Neutrophil (primary cell): ENCODE measurements around the gene CNTN2.

Source experiments
- H3K27ac ChIP-seq: fragments of 200-600 bp; sonication (generic); 2 replicates; pipeline ENCODE4 v1.5.1; 2016; ENCODE audit warnings: mild to moderate bottlenecking, moderate library complexity
- H3K27me3 ChIP-seq: fragments of 200-600 bp; sonication (generic); 2 replicates; pipeline ENCODE4 v1.6.0; 2016; ENCODE audit warnings: mild to moderate bottlenecking
- H3K36me3 ChIP-seq: fragments of 200-600 bp; sonication (generic); 2 replicates; pipeline ENCODE4 v1.5.1; 2017
- H3K4me1 ChIP-seq, 2 experiments: fragments of 200-600 bp in 1 of 2; sonication (generic) in 1 of 2; 1 replicate in 1 of 2; 2 replicates in 1 of 2; pipeline versions ENCODE4 v1.5.1 to v1.6.1; 2013 to 2016; ENCODE audit warnings: low read depth in 1 of 2, low read length in 1 of 2, mild to moderate bottlenecking in 1 of 2, moderate library complexity in 1 of 2; ENCODE audit not compliant: control insufficient read depth in 1 of 2, insufficient read depth in 1 of 2
- H3K4me3 ChIP-seq, 2 experiments: fragments of 200-600 bp in 1 of 2; sonication (generic) in 1 of 2; 1 replicate in 1 of 2; 2 replicates in 1 of 2; pipeline ENCODE4 v1.5.1; 2013 to 2016; ENCODE audit warnings: low read depth in 1 of 2, low read length in 1 of 2, mild to moderate bottlenecking in 1 of 2, moderate library complexity in 1 of 2
- H3K9me3 ChIP-seq: fragments of 200-600 bp; sonication (generic); 2 replicates; pipeline ENCODE4 v1.5.1; 2016
- CTCF ChIP-seq: fragments of 200-600 bp; sonication (generic); IDR thresholded peaks from 2 replicates; pipeline ENCODE4 v1.5.1; 2016; ENCODE audit warnings: antibody characterized with exemption

Gene CNTN2

GRCh38 chr1:205041998-205042910, 758 bp upstream of the CNTN2 start:
- Histone ChIP-seq H3K27me3 (peaks cover 72% of the 10 kb centered on the region), H3K4me3 (no peak overlapping the region)
- no peak for TF ChIP-seq CTCF

GRCh38 chr1:205043866-205044265, 854 bp downstream of the CNTN2 start:
- H3K36me3 ChIP-seq, result no peaks in the 10 kb centered on the region
- H3K27ac ChIP-seq, result no peak overlapping the region
- H3K4me1 ChIP-seq, result peaks cover 3 to 11% of the 10 kb centered on the region in 2 experiments
- no peak overlapping the region for H3K4me3 ChIP-seq
- TF ChIP-seq CTCF, result no peak
- H3K9me3 ChIP-seq, result no peaks in the 10 kb centered on the region
- peaks cover 83% of the 10 kb centered on the region for H3K27me3 ChIP-seq

More at GRCh38 chr1:205041998-205042910, 758 bp upstream of the CNTN2 start:
- peaks cover 3 to 11% of the 10 kb centered on the region in 2 experiments for H3K4me1 ChIP-seq
- no peaks in the 10 kb centered on the region for H3K9me3 ChIP-seq
- no peaks in the 10 kb centered on the region for H3K36me3 ChIP-seq
- no peak overlapping the region for H3K27ac ChIP-seq

- Histone ChIP-seq H3K9me3 (no peaks in the 10 kb centered on the region), H3K27me3 (peaks cover 83% of the 10 kb centered on the region), H3K4me3 (no peak overlapping the region), H3K36me3 (no peaks in the 10 kb centered on the region), H3K4me1 (peaks cover 3 to 11% of the 10 kb centered on the region in 2 experiments), H3K27ac (no peak overlapping the region)
- TF ChIP-seq CTCF, result no peak
Measured at GRCh38 chr1:205044741-205045140, 1.7 kb downstream of the CNTN2 start.

- H3K9me3 ChIP-seq, result no peaks in the 10 kb centered on the region
- H3K27ac ChIP-seq, result no peak overlapping the region
- no peaks in the 10 kb centered on the region for H3K36me3 ChIP-seq
- peaks cover 3 to 11% of the 10 kb centered on the region in 2 experiments for H3K4me1 ChIP-seq
- TF ChIP-seq CTCF, result no peak
- H3K4me3 ChIP-seq, result no peak overlapping the region
- peaks cover 82% of the 10 kb centered on the region for H3K27me3 ChIP-seq
Measured at GRCh38 chr1:205045146-205045545, 2.1 kb downstream of the CNTN2 start.

- no peak overlapping the region for H3K27ac ChIP-seq
- H3K4me1 ChIP-seq, result peaks cover 3 to 11% of the 10 kb centered on the region in 2 experiments
- TF ChIP-seq CTCF, result no peak
- H3K9me3 ChIP-seq, result no peaks in the 10 kb centered on the region
- H3K36me3 ChIP-seq, result no peaks in the 10 kb centered on the region
- H3K4me3 ChIP-seq, result no peak overlapping the region
- H3K27me3 ChIP-seq, result peaks cover 65% of the 10 kb centered on the region
Measured at GRCh38 chr1:205046870-205047269, 3.9 kb downstream of the CNTN2 start.
